Astrocyte (in vitro differentiated cells and primary cell): Measurements from ENCODE around the gene MEIS3.

Experiments used
- CTCF ChIP-seq: IDR thresholded peaks from 2 replicates; pipeline ENCODE4 v1.5.1; 2011; ENCODE audit warnings: low read depth, mild to moderate bottlenecking, inconsistent platforms, low read length, moderate library complexity; ENCODE audit not compliant: insufficient read depth
- EZH2 ChIP-seq: IDR thresholded peaks from 2 replicates; pipeline ENCODE4 v1.6.1; 2012; ENCODE audit warnings: mild to moderate bottlenecking, low read length, inconsistent platforms; ENCODE audit not compliant: insufficient read depth

DNA sequence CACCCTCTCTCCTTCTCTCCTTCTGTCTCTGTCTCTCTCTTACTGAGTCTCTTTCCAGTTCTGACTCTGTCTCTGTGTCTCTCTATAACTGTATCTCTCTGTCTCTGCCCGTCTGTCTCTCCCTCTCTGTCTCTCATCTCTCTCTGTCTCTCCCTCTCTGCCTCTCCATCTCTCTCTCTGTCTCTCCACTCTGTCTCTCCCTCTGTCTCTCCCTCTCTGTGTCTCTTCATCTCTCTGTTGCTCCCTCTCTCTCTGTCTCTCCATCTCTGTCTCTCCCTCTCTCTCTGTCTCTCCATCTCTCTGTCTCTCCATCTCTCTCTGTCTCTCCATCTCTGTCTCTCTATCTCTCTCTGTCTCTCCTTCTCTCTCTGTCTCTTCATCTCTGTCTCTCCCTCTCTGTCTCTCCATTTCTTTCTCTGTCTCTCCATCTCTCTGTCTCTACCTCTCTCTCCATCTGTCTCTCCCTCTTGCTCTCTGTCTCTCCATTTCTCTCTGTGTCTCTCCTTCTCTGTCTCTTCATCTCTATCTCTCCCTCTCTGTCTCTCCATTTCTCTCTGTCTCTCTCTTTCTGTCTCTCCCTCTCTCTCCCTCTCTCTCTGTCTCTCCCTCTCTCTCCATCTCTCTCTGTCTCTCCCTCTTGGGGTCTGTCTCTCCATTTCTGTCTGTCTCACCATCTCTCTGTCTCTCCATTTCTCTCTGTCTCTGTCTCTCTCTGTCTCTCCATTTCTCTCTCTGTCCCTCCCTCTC, 3.3 kb upstream of the MEIS3 start:
- TF ChIP-seq CTCF (no peak), EZH2 (peak; percentile 46)
